Prostate gland (tissue), 2 donors: ENCODE results near the gene PGBD5.

Source experiments
- POLR2AphosphoS5 ChIP-seq: sonication (generic); formaldehyde crosslinking; IDR thresholded peaks from one replicate; pipeline ENCODE4 v1.6.1; 2017; ENCODE audit warnings: antibody characterized with exemption
- TF ChIP-seq, protein P1 (sequence below), 4 experiments: fragments of 200-600 bp in 2 of 4; fragments of 450-650 bp in 2 of 4; sonication (generic) in 2 of 4; IDR thresholded peaks; 1 replicate in 3 of 4; 2 replicates in 1 of 4; pipeline ENCODE4 v1.5.1; 2016 to 2019; ENCODE audit warnings: antibody characterized with exemption in 4 of 4, mild to moderate bottlenecking in 2 of 4, moderate library complexity in 2 of 4

DNA sequence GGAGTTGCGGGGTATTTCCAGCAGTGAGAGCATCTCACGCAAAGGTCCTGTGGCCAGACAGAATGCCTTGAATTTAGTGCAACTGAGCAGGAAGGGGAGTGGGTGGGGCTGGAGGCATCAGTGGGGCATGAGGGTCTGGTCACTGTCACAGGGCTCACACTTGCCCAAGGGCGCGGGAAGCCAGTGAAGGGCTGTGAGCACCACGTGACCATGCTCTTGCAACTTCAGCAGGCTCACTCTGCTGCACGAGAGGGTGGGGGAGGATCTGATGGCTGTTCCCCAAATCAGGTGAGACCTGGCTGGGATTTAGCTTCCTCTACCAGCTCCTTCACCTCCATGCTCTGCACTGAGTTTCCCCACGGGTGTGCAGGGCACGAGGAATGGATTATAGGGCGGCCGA is 64.2 kb downstream of the PGBD5 start:
- TF ChIP-seq, protein P1, sequence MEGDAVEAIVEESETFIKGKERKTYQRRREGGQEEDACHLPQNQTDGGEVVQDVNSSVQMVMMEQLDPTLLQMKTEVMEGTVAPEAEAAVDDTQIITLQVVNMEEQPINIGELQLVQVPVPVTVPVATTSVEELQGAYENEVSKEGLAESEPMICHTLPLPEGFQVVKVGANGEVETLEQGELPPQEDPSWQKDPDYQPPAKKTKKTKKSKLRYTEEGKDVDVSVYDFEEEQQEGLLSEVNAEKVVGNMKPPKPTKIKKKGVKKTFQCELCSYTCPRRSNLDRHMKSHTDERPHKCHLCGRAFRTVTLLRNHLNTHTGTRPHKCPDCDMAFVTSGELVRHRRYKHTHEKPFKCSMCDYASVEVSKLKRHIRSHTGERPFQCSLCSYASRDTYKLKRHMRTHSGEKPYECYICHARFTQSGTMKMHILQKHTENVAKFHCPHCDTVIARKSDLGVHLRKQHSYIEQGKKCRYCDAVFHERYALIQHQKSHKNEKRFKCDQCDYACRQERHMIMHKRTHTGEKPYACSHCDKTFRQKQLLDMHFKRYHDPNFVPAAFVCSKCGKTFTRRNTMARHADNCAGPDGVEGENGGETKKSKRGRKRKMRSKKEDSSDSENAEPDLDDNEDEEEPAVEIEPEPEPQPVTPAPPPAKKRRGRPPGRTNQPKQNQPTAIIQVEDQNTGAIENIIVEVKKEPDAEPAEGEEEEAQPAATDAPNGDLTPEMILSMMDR (IDR thresholded peaks at IDR 0.05): no peak
- TF ChIP-seq POLR2AphosphoS5: no peak
